HG02870 (cell line): ENCODE results near the gene ANKRD13D.

ENCODE experiments used
- ATAC-seq: cut with Tn5 transposase; IDR thresholded peaks from one replicate; pipeline ENCODE4 v1.9.1; 2021; ENCODE audit warnings: mild to moderate bottlenecking, moderate library complexity; ENCODE audit not compliant: unreplicated experiment

The ANKRD13D gene

GRCh38 chr11:67302571-67303131, 13.5 kb downstream of the ANKRD13D start:
- no peak for ATAC-seq

DNA sequence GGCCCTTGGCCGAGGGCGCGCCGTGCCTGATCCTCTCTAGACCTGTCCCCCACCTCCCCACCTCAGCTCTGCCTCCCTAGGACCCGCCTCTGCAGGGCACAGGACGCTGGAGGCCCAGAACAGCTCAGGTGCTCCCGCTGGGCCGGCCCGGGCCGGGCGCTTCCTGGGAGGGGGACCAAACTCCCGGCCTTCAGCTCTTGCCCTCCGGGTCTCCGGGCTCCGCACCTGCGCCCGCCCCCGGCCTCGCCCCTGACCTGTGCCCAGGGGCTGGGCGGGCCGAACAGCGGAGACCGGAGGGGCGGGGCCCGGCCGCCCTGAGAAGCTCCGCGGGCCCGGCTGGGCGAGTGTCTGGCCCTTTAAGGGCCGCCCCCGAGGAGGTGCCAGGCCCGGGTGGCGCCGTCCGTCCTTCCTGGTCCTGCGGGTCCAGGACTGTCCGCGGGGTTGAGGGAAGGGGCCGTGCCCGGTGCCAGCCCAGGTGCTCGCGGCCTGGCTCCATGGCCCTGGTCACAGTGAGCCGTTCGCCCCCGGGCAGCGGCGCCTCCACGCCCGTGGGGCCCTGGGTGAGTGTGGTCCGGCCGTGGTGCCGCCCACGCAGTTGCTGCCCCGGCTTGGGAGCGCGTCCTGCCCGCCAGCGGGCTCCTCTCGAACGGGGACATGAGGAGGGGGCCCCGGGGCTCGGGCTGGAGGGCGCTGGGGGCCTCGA, 14.2 kb downstream of the ANKRD13D start, which contains the start of gene SSH3:
Gene SSH3, plus strand, starts transcription at position 399 of the 703 bp plus-strand sequence. Its CDS starts 96 bp downstream, at position 495.
- ATAC-seq: no peak

GRCh38 chr11:67303835-67304411, 14.8 kb downstream of the ANKRD13D start:
- ATAC-seq: no peak

- no peak for ATAC-seq
Observed at GRCh38 chr11:67304511-67305113, 15.5 kb downstream of the ANKRD13D start.

DNA sequence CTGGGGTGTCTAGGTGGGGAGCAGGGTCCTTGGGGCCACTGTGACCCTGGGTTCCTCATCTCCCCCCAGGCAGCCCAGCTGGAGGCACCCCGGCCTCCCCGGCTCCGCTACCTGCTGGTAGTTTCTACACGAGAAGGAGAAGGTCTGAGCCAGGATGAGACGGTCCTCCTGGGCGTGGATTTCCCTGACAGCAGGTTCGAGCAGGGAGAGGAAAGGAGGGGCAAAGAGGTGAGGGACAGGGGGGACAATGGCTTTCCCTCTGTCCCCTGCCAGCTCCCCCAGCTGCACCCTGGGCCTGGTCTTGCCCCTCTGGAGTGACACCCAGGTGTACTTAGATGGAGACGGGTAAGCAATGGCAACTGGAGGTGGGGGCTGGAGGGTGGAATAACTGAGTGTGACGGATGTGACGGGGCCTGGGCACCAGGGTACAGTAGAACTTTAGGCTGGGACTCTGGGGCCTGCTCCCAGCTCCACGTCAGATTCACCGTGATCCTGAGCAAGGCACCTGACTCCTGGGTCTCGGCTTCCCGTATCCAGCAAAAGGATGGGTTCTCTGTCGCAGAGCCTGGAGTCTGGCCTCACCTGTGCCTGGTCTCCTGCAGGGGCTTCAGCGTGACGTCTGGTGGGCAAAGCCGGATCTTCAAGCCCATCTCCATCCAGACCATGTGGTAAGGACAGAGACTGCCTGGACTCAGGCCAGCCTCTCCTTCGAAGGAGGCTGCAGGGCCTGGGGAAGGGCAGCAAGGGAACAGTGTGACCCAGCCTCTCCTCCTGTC, 17.9 kb downstream of the ANKRD13D start:
- no peak for ATAC-seq

DNA sequence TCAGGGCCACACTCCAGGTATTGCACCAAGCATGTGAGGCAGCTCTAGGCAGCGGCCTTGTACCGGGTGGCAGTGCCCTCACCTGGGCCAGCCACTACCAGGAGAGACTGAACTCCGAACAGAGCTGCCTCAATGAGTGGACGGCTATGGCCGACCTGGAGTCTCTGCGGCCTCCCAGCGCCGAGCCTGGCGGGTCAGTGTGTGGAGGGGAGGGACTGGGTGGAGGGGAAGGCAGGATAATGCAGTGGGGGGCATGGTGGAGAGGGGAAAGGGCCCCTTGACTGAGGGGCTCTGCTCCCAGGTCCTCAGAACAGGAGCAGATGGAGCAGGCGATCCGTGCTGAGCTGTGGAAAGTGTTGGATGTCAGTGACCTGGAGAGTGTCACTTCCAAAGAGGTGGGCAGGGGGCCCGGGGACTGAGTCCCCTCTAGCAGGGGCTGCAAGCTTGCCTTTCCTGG, 18.5 kb downstream of the ANKRD13D start:
- no peak for ATAC-seq

DNA sequence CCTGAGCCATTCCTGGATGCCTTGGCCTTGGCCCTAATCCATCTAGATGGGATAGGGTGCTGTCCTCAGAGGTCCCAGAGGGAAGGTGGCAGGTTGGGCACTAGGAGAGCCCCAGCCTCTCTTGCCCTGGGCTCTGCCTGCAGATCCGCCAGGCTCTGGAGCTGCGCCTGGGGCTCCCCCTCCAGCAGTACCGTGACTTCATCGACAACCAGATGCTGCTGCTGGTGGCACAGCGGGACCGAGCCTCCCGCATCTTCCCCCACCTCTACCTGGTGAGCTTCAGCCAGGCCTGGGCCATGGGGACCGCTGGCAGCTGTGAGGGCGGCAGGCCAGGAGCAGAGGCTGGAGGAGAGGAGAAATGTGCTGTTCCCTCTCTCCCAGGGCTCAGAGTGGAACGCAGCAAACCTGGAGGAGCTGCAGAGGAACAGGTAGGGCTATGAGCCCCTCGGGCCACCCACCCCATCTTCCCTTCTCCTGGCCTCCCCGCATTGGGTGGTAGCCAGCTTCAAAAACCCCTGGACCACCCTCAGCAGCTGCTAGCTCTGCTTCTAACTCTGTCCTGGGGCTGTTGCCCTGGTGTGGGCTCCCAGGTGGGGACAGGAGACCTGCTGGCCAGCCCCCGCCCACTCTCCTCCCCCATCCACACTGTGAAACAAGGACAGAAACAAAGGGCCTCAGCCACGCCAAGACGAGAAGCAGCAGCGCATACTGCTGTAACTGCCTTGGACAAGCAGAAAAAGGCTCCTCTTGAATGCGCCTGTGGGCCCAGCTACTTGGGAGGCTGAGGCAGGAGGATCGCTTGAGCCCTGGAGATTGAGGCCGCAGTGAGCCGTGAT, 19.1 kb downstream of the ANKRD13D start:
- no peak for ATAC-seq

DNA sequence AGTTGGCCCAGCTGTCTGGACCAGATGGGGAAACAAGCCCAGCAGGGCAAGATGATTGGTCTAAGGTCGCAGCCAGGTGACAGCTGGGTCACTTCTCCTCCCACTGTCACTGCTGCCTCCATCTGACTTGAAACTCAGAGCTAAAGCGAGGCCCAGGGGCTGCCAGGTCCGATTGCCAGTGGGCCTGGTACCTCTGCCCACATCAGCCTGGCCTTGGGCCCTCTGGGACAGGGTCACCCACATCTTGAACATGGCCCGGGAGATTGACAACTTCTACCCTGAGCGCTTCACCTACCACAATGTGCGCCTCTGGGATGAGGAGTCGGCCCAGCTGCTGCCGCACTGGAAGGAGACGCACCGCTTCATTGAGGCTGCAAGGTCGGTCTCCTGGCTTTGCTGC, 20.1 kb downstream of the ANKRD13D start:
- ATAC-seq: no peak

DNA sequence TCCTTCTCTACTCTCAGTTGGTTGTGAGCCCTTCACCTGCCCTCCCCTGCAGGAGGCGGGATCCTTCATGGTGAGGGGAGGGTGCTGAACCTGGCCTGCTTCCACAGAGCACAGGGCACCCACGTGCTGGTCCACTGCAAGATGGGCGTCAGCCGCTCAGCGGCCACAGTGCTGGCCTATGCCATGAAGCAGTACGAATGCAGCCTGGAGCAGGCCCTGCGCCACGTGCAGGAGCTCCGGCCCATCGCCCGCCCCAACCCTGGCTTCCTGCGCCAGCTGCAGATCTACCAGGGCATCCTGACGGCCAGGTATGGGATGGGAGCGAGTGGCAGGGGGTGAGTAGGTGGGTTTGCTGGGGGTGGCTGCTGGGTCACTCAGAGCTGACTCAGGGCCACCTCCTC, 20.6 kb downstream of the ANKRD13D start:
- ATAC-seq: no peak

- no peak for ATAC-seq
Observed at GRCh38 chr11:67310246-67311050, 21.3 kb downstream of the ANKRD13D start.

GRCh38 chr11:67311051-67311555, 22.0 kb downstream of the ANKRD13D start:
- no peak for ATAC-seq

- ATAC-seq: no peak
Observed at GRCh38 chr11:67311556-67312082, 22.5 kb downstream of the ANKRD13D start.

DNA sequence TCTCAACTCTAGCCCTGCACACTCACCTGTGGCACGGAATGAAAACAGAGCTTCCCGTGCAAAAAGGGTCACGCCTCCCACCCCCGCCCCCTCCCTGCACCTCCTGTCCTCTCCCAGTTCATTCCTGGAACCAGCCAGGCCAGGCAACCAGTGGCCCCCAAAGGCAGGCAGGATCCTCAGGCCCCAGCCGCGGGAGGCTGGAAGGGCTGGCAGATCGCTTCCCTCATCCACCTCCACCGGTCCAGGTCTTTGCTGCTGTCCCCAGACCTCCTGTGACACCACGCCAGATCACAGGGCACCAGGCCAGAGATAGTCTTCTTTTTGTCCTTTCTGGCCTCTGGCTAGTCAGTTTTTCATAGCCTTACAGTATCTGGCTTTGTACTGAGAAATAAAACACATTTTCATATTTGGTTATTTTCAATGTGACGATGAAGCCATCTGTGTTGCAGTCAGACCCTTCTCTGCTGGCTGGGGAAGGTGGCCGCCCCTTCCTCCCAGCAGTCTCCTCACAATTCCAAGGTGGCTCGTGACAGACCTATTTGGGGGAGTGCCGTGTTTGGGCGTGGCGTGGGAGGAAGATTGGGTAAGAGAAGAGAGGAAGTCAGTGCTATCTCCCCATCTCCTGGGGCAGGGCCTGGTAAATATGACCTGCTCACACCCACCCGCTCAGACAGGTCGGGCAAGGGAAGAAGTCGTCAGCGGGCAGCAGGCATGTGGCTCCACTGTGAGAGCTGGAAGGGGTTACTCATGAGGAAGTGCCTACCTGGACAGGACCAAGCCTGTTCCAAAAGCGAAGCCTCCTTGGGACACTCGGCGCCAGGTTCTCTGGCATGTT, 23.3 kb downstream of the ANKRD13D start:
- no peak for ATAC-seq

- ATAC-seq: no peak
Observed at GRCh38 chr11:67313125-67313890, 24.2 kb downstream of the ANKRD13D start.

DNA sequence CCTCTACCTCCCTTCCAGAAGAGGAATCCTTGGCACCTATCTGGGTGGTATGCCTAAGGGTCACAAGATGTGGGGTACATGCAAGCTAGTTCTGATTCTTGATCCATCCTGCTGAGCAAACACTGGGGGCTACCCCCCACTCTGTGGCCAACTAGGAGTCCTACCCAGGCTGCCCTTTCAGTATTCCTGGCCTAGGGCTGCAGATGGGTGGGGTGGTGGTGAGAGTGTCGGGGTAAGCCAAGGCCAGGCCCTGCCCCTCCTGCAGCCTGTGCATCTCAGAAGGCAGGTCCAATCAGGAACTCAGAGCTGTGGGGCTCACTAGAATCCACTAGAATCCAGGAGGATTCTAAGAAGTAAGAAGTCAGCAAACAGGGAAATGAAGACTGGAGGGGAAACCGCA, 25.1 kb downstream of the ANKRD13D start:
- ATAC-seq: no peak

DNA sequence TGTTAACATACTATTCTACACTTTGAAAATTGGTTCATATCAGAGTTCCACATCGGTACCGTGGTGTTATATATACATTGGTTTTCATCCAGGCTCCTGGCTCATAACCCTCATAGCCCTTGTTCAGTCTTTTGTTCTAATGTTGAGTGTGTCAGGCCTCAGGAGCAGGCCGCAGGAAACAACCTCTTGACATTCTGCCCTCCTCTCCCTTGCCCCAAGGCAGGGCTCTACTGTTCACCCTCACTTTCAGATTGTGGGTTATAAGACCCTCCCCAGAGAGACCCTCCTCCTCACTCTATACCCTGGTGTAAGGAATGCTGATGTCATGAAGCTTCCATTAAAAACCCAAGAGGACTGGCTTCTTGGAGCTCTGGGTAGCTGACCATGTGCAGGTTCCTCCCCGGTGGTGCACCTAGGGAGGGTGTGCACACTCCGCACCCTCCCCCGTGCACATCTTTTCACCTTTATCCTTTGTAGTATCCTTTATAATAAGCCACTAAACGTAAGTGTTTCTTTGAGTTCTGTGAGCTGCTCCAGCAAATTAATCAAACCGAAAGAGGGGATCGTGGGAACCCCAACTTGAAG, 26.3 kb downstream of the ANKRD13D start:
- ATAC-seq: no peak

DNA sequence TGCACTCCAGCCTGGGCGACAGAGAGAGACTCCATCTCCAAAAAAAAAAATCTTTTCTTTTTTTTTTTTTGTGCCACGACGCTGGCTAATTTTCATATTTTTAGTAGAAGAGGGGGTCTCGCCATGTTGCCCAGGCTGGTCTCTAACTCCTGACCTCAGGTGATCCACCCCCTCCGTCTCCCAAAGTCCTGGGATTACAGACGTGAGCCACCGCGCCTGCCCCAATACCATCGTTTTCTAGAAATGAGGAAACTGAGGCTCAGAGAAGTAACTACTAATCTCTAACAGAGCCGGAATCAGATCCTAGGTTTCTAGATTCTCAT, 27.7 kb downstream of the ANKRD13D start:
- ATAC-seq: no peak
